ENCODE data around the gene GNAO1. TPM values are rescaled to one million over a fixed set of nuclear protein-coding genes. Genes with fewer than 3 reads are reported as not detected.

GNAO1 gene
- total RNA-seq, 1 experiment from 2014 or later, result not detected

GRCh38 chr16:56370185-56370874, 179.0 kb downstream of the GNAO1 start:
- no peaks in the 10 kb centered on the region for H3K4me1 ChIP-seq (ENCODE audit: insufficient read depth, low read length, poor library complexity, severe bottlenecking)
- CTCF ChIA-PET, result no interaction called here
- no peaks in the 10 kb centered on the region for H3K27me3 ChIP-seq (replicated peaks; ENCODE audit: insufficient read depth, low read depth, low read length, poor library complexity)
- peaks cover 4% of the 10 kb centered on the region for H3K36me3 ChIP-seq (ENCODE audit: insufficient read depth, low read length, poor library complexity, severe bottlenecking)
- H3K27ac ChIP-seq (ENCODE audit: low read depth, low read length, poor library complexity, severe bottlenecking), result no peak overlapping the region
- no peak for DNase-seq (ENCODE audit: low spot score)
- H3K9me3 ChIP-seq (ENCODE audit: low read depth, low read length, poor library complexity, severe bottlenecking), result no peaks in the 10 kb centered on the region
- BruUV-seq (replicated peaks), result no TSS peak
- intact Hi-C loops (cut with micrococcal nuclease; ENCODE audit: unreplicated experiment), result no loop called here
- POLR2A ChIA-PET (ENCODE audit: low non-redundant PET), result no interaction called here
- TF ChIP-seq CTCF (conservative IDR thresholded peaks at IDR 0.05; ENCODE audit: low read depth, low read length), result no peak
- TF ChIP-seq EZH2 (IDR thresholded peaks at IDR 0.05; ENCODE audit: borderline replicate concordance, low read depth, low read length, poor library complexity, severe bottlenecking), result no peak
- no peak overlapping the region for H3K4me3 ChIP-seq (ENCODE audit: low read depth, low read length, poor library complexity, severe bottlenecking)

DNA sequence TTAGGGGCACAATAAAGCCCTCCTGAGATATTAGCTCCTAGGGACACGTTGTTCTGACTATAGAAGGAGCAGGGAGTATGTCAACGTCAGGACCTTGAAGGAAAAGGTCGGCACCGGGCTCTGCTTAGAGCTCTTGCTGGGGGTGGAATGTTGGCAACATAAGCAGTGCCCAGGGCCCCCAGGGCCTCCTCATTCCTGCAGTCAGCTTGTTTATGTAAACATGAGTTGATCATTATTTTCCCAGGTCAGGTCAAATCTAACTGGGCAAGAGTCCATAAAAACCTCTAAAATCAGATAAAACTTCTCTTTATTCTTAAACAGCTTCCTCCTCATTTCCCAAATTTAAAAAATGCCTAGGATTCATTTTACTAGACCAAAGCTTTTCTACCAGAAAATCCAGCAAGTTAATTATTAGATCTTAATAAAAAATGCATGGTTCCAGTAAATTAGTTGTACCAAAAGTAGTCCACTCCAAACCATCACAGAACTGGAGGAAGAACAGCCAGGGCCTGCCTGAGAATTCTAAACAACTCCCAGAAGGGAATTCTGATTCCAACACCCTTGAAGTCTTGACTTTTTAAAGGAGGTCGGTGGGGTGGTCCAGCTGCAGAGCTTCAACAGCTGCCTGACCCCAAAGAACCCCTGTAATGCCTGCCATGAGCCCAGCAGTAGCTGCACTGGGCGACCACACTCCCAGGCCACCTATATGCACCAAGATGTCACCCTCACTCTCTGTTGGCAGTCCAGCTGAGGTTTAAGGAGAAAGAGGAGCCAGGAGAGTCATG, 179.8 kb downstream of the GNAO1 start:
- Histone ChIP-seq H3K4me1 (ENCODE audit: insufficient read depth, low read length, poor library complexity, severe bottlenecking) (no peaks in the 10 kb centered on the region), H3K4me3 (ENCODE audit: low read depth, low read length, poor library complexity, severe bottlenecking) (no peak overlapping the region), H3K9me3 (ENCODE audit: low read depth, low read length, poor library complexity, severe bottlenecking) (no peaks in the 10 kb centered on the region), H3K27me3 (replicated peaks; ENCODE audit: insufficient read depth, low read depth, low read length, poor library complexity) (no peaks in the 10 kb centered on the region), H3K36me3 (ENCODE audit: insufficient read depth, low read length, poor library complexity, severe bottlenecking) (peaks cover 4% of the 10 kb centered on the region), H3K27ac (ENCODE audit: low read depth, low read length, poor library complexity, severe bottlenecking) (no peak overlapping the region)
- ChIA-PET CTCF (no interaction called here), POLR2A (ENCODE audit: low non-redundant PET) (no interaction called here)
- intact Hi-C loops (cut with micrococcal nuclease; ENCODE audit: unreplicated experiment), result no loop called here
- no peak for TF ChIP-seq EZH2 (IDR thresholded peaks at IDR 0.05; ENCODE audit: borderline replicate concordance, low read depth, low read length, poor library complexity, severe bottlenecking)
- no peak for TF ChIP-seq CTCF (conservative IDR thresholded peaks at IDR 0.05; ENCODE audit: low read depth, low read length)
- BruUV-seq (replicated peaks), result no TSS peak
- no peak for DNase-seq (ENCODE audit: low spot score)

DNA sequence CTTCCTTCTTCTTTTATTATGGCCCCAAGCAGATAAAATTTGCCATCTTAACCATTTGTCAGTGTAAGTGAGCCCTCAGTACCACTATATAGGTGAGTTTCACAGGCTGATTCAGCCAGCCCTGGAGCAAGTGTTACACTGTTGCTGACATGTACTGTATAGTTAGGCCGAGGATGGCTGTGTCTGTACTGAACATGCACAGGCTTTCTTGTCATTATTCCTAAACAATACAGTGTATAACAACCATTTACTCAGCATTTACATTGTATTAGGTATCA, 180.3 kb downstream of the GNAO1 start:
- H3K4me1 ChIP-seq (ENCODE audit: insufficient read depth, low read length, poor library complexity, severe bottlenecking), result no peaks in the 10 kb centered on the region
- H3K9me3 ChIP-seq (ENCODE audit: low read depth, low read length, poor library complexity, severe bottlenecking), result no peaks in the 10 kb centered on the region
- ChIA-PET CTCF (no interaction called here), POLR2A (ENCODE audit: low non-redundant PET) (no interaction called here)
- intact Hi-C loops (cut with micrococcal nuclease; ENCODE audit: unreplicated experiment), result no loop called here
- no peaks in the 10 kb centered on the region for H3K27me3 ChIP-seq (replicated peaks; ENCODE audit: insufficient read depth, low read depth, low read length, poor library complexity)
- BruUV-seq (replicated peaks), result no TSS peak
- no peak overlapping the region for H3K27ac ChIP-seq (ENCODE audit: low read depth, low read length, poor library complexity, severe bottlenecking)
- DNase-seq (ENCODE audit: low spot score), result no peak
- TF ChIP-seq CTCF (conservative IDR thresholded peaks at IDR 0.05; ENCODE audit: low read depth, low read length) (no peak), EZH2 (IDR thresholded peaks at IDR 0.05; ENCODE audit: borderline replicate concordance, low read depth, low read length, poor library complexity, severe bottlenecking) (no peak)
- H3K36me3 ChIP-seq (ENCODE audit: insufficient read depth, low read length, poor library complexity, severe bottlenecking), result peaks cover 4% of the 10 kb centered on the region
- H3K4me3 ChIP-seq (ENCODE audit: low read depth, low read length, poor library complexity, severe bottlenecking), result no peak overlapping the region
